IPS-18a (cell line): ENCODE results near the gene PCDHGB3.
"Not testable (repeated sequence)": the region's sequence is repeated elsewhere in the genome, so short reads cannot be mapped to it uniquely, and the experiment has no call there.

Experiments
- H3K27ac ChIP-seq: one replicate; pipeline ENCODE4 v1.5.1; 2013; ENCODE audit warnings: low read length
- H3K27me3 ChIP-seq: one replicate; pipeline ENCODE4 v1.6.1; 2013; ENCODE audit warnings: mild to moderate bottlenecking, low read length; ENCODE audit not compliant: control insufficient read depth, insufficient read depth
- H3K36me3 ChIP-seq: one replicate; pipeline ENCODE4 v1.6.1; 2013; ENCODE audit warnings: low read depth, low read length; ENCODE audit not compliant: control insufficient read depth
- H3K4me1 ChIP-seq: one replicate; pipeline ENCODE4 v1.6.1; 2013; ENCODE audit warnings: low read depth, low read length; ENCODE audit not compliant: control insufficient read depth
- H3K4me3 ChIP-seq: one replicate; pipeline ENCODE4 v1.5.1; 2013; ENCODE audit warnings: low read length
- H3K9ac ChIP-seq: one replicate; pipeline ENCODE4 v1.6.1; 2013; ENCODE audit warnings: mild to moderate bottlenecking, low read length, moderate library complexity
- H3K9me3 ChIP-seq: one replicate; pipeline ENCODE4 v1.6.1; 2013; ENCODE audit warnings: low read depth, low read length; ENCODE audit not compliant: control insufficient read depth

The PCDHGB3 gene

GRCh38 chr5:141362719-141363118 lies 7.3 kb upstream of the PCDHGB3 start:
- Histone ChIP-seq H3K9me3 (peaks cover 38% of the 10 kb centered on the region), H3K27ac (no peak overlapping the region), H3K4me3 (no peak overlapping the region), H3K9ac (no peak overlapping the region), H3K27me3 (no peaks in the 10 kb centered on the region), H3K36me3 (no peaks in the 10 kb centered on the region), H3K4me1 (no peaks in the 10 kb centered on the region)

GRCh38 chr5:141363952-141364660 lies 5.9 kb upstream of the PCDHGB3 start, which contains the start of gene PCDHGA5:
Gene PCDHGA5 (plus strand): TSS chr5:141364162. CDS start chr5:141364331, 169 bp downstream.
- H3K9me3 ChIP-seq = peaks cover 35% of the 10 kb centered on the region
- no peak within 1 kb of the TSS for H3K4me3 ChIP-seq
- no peaks in the 10 kb centered on the region for H3K27me3 ChIP-seq
- no peaks in the 10 kb centered on the region for H3K36me3 ChIP-seq
- no peaks in the 10 kb centered on the region for H3K4me1 ChIP-seq
- no peak within 1 kb of the TSS for H3K27ac ChIP-seq
- H3K9ac ChIP-seq = no peak within 1 kb of the TSS

GRCh38 chr5:141366016-141366896 lies 3.8 kb upstream of the PCDHGB3 start:
- Histone ChIP-seq H3K27me3 (no peaks in the 10 kb centered on the region), H3K9me3 (peaks cover 25% of the 10 kb centered on the region), H3K4me3 (no peak overlapping the region), H3K9ac (no peak overlapping the region), H3K27ac (no peak overlapping the region), H3K36me3 (no peaks in the 10 kb centered on the region), H3K4me1 (no peaks in the 10 kb centered on the region)

GRCh38 chr5:141371572-141372475 lies 1.8 kb downstream of the PCDHGB3 start:
- no peak overlapping the region for H3K9ac ChIP-seq
- peaks cover 17% of the 10 kb centered on the region for H3K9me3 ChIP-seq
- no peak overlapping the region for H3K27ac ChIP-seq
- no peaks in the 10 kb centered on the region for H3K27me3 ChIP-seq
- H3K4me1 ChIP-seq = no peaks in the 10 kb centered on the region
- H3K4me3 ChIP-seq = no peak overlapping the region
- no peaks in the 10 kb centered on the region for H3K36me3 ChIP-seq

- Histone ChIP-seq H3K9me3 (peaks cover 13% of the 10 kb centered on the region), H3K27ac (no peak within 1 kb of the TSS), H3K4me3 (no peak within 1 kb of the TSS), H3K4me1 (no peaks in the 10 kb centered on the region), H3K36me3 (no peaks in the 10 kb centered on the region), H3K27me3 (no peaks in the 10 kb centered on the region), H3K9ac (no peak within 1 kb of the TSS)
Measured at GRCh38 chr5:141373673-141374317, 3.8 kb downstream of the PCDHGB3 start, which contains the start of gene PCDHGA6. Gene PCDHGA6 (plus strand): TSS chr5:141373891. CDS start chr5:141374084, 193 bp downstream.

- H3K9ac ChIP-seq = no peak overlapping the region
- no peaks in the 10 kb centered on the region for H3K4me1 ChIP-seq
- H3K4me3 ChIP-seq = no peak overlapping the region
- H3K27ac ChIP-seq = no peak overlapping the region
- H3K36me3 ChIP-seq = no peaks in the 10 kb centered on the region
- H3K27me3 ChIP-seq = no peaks in the 10 kb centered on the region
- peaks cover 13% of the 10 kb centered on the region for H3K9me3 ChIP-seq
Measured at GRCh38 chr5:141374627-141375026, 4.6 kb downstream of the PCDHGB3 start.

- H3K4me1 ChIP-seq, H3K27me3 ChIP-seq, H3K9ac ChIP-seq, H3K36me3 ChIP-seq, H3K27ac ChIP-seq, H3K4me3 ChIP-seq: not testable (repeated sequence)
- peaks cover 13% of the 10 kb centered on the region for H3K9me3 ChIP-seq
Measured at GRCh38 chr5:141375444-141376155, 5.6 kb downstream of the PCDHGB3 start.

GRCh38 chr5:141382469-141383294 lies 12.6 kb downstream of the PCDHGB3 start, which contains the start of gene PCDHGA7:
Gene PCDHGA7 (plus strand): TSS chr5:141382742. CDS start chr5:141382900, 158 bp downstream.
- Histone ChIP-seq H3K9me3 (peaks cover 29% of the 10 kb centered on the region), H3K27ac (no peak within 1 kb of the TSS), H3K27me3 (no peaks in the 10 kb centered on the region), H3K4me3 (no peak within 1 kb of the TSS), H3K36me3 (no peaks in the 10 kb centered on the region), H3K9ac (no peak within 1 kb of the TSS), H3K4me1 (no peaks in the 10 kb centered on the region)

GRCh38 chr5:141383345-141383744 lies 13.3 kb downstream of the PCDHGB3 start:
- H3K9ac ChIP-seq = no peak overlapping the region
- H3K27me3 ChIP-seq = no peaks in the 10 kb centered on the region
- H3K27ac ChIP-seq = no peak overlapping the region
- peaks cover 31% of the 10 kb centered on the region for H3K9me3 ChIP-seq
- H3K36me3 ChIP-seq = no peaks in the 10 kb centered on the region
- no peak overlapping the region for H3K4me3 ChIP-seq
- no peaks in the 10 kb centered on the region for H3K4me1 ChIP-seq
